ENCODE results near the gene PTPN2. TPM values are rescaled to one million over a fixed set of nuclear protein-coding genes. Genes with fewer than 3 reads are reported as not detected.

PTPN2 gene
- total and polyA plus RNA-seq, 2 of the 4 experiments (the other 2 are of a cell fraction), result 13.2 to 30.6 TPM

DNA sequence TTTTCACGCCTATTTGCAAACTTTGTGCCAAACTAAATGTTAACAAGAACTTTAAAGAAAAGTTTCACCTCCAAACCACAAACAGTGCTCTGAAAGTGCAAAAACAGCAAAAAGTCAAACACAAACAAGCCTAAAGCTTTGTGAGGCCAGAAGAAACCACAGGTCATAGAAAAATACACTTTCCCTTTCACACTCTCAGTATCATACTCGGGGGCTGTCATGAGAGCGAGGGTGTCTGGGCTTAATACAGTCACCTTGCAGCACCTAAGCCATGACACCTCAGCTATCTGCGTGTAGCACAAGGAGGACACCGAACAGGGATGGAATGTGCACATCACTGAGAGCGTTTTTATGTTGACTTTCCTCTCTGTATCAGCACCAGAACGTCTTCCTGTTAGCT, 37.1 kb upstream of the PTPN2 start:
- ATAC-seq (ENCODE audit: low read depth) (no peak), DNase-seq (no peak)
- 69% methylated on average over 2 of the region's 7 CpGs; no CpG with 5 or more reads in 1 of the 2 experiments for WGBS, 2 experiments (ENCODE audit: extremely low coverage in 2 of 2, insufficient read length in 1 of 2)
- no peak overlapping the region for H2BK120ac ChIP-seq (ENCODE audit: low read depth, low read length)
- no peak overlapping the region for H3K14ac ChIP-seq (replicated peaks; ENCODE audit: low read depth, low read length)
- H3K27ac ChIP-seq (ENCODE audit: insufficient read depth, low read length), result no peak overlapping the region
- H3K56ac ChIP-seq (ENCODE audit: extremely low read depth, insufficient read depth, low read length), result no peak overlapping the region
- H3K4me3 ChIP-seq (ENCODE audit: insufficient read depth, low read depth, low read length), result no peak overlapping the region
- H3K79me1 ChIP-seq (ENCODE audit: low read depth in 1 of 2, low read length in 2 of 2), result no peaks in the 10 kb centered on the region
- ChIA-PET CTCF (no interaction called here), POLR2A (ENCODE audit: unreplicated experiment) (no interaction called here)
- dilution Hi-C loops (cut with HindIII; ENCODE audit: low sequenced_read_pairs, unreplicated experiment) (no loop called here), in situ Hi-C loops (cut with MboI; ENCODE audit: low sequenced_read_pairs) (no loop called here), intact Hi-C loops (cut with micrococcal nuclease) (no loop called here)
- H4K20me1 ChIP-seq (ENCODE audit: insufficient read depth, low read length), result no peaks in the 10 kb centered on the region
- H4K5ac ChIP-seq (ENCODE audit: low read depth, low read length), result no peak overlapping the region
- no peak overlapping the region for H3K4ac ChIP-seq (ENCODE audit: low read depth, low read length)
- H3K18ac ChIP-seq (ENCODE audit: low read depth, low read length), result no peak overlapping the region
- H2BK15ac ChIP-seq (ENCODE audit: low read depth, low read length), result no peak overlapping the region
- no peak overlapping the region for H2BK5ac ChIP-seq (ENCODE audit: low read depth, low read length, poor library complexity, severe bottlenecking)
- no TSS peak for BruUV-seq (replicated peaks)
- no peak overlapping the region for H2AK9ac ChIP-seq (replicated peaks; ENCODE audit: low read depth, low read length, poor library complexity)
- no peaks in the 10 kb centered on the region; the same call in 1 of the 2 replicates for H3K27me3 ChIP-seq (ENCODE audit: control insufficient read depth, insufficient read depth, low read length)
- H2AFZ ChIP-seq (replicated peaks; ENCODE audit: low read length, poor library complexity), result no peak overlapping the region
- no peak overlapping the region for H4K91ac ChIP-seq (ENCODE audit: insufficient read depth, low read depth, low read length)
- H3K9me1 ChIP-seq (ENCODE audit: insufficient read depth, low read length), result no peaks in the 10 kb centered on the region
- TF ChIP-seq, protein P1, sequence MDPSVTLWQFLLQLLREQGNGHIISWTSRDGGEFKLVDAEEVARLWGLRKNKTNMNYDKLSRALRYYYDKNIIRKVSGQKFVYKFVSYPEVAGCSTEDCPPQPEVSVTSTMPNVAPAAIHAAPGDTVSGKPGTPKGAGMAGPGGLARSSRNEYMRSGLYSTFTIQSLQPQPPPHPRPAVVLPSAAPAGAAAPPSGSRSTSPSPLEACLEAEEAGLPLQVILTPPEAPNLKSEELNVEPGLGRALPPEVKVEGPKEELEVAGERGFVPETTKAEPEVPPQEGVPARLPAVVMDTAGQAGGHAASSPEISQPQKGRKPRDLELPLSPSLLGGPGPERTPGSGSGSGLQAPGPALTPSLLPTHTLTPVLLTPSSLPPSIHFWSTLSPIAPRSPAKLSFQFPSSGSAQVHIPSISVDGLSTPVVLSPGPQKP (IDR thresholded peaks at IDR 0.05; ENCODE audit: borderline replicate concordance, low read depth, low read length), result no peak
- no peak for TF ChIP-seq MXI1 (IDR thresholded peaks at IDR 0.05; ENCODE audit: borderline replicate concordance, low read depth, low read length)
- no peak for TF ChIP-seq NFE2L2 (IDR thresholded peaks at IDR 0.05; ENCODE audit: low read depth, low read length)
- no peak for TF ChIP-seq BHLHE40 (IDR thresholded peaks at IDR 0.05; ENCODE audit: low read depth, low read length)
- no peak for TF ChIP-seq RFX5 (IDR thresholded peaks at IDR 0.05; ENCODE audit: low read depth, low read length)
- no peak for TF ChIP-seq CEBPB (IDR thresholded peaks at IDR 0.05; ENCODE audit: low read depth, low read length)
- TF ChIP-seq CHD1 (IDR thresholded peaks at IDR 0.05; ENCODE audit: low read depth, low read length), result no peak
- no peak for TF ChIP-seq RCOR1 (IDR thresholded peaks at IDR 0.05; ENCODE audit: insufficient replicate concordance, low read length)
- no peak for TF ChIP-seq POLR2A (IDR thresholded peaks at IDR 0.05; ENCODE audit: low read depth, low read length)
- TF ChIP-seq, protein P2, sequence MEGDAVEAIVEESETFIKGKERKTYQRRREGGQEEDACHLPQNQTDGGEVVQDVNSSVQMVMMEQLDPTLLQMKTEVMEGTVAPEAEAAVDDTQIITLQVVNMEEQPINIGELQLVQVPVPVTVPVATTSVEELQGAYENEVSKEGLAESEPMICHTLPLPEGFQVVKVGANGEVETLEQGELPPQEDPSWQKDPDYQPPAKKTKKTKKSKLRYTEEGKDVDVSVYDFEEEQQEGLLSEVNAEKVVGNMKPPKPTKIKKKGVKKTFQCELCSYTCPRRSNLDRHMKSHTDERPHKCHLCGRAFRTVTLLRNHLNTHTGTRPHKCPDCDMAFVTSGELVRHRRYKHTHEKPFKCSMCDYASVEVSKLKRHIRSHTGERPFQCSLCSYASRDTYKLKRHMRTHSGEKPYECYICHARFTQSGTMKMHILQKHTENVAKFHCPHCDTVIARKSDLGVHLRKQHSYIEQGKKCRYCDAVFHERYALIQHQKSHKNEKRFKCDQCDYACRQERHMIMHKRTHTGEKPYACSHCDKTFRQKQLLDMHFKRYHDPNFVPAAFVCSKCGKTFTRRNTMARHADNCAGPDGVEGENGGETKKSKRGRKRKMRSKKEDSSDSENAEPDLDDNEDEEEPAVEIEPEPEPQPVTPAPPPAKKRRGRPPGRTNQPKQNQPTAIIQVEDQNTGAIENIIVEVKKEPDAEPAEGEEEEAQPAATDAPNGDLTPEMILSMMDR (conservative IDR thresholded peaks at IDR 0.05; ENCODE audit: low read depth, low read length), result no peak
- TF ChIP-seq RAD21 (IDR thresholded peaks at IDR 0.05; ENCODE audit: low read length), result no peak
- no peak for TF ChIP-seq SMC3 (IDR thresholded peaks at IDR 0.05; ENCODE audit: low read depth, low read length)
- TF ChIP-seq, protein P3, sequence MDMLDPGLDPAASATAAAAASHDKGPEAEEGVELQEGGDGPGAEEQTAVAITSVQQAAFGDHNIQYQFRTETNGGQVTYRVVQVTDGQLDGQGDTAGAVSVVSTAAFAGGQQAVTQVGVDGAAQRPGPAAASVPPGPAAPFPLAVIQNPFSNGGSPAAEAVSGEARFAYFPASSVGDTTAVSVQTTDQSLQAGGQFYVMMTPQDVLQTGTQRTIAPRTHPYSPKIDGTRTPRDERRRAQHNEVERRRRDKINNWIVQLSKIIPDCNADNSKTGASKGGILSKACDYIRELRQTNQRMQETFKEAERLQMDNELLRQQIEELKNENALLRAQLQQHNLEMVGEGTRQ (IDR thresholded peaks at IDR 0.05; ENCODE audit: low read depth, low read length), result no peak
- no peak for TF ChIP-seq MAZ (IDR thresholded peaks at IDR 0.05; ENCODE audit: borderline replicate concordance, low read depth, low read length)
- TF ChIP-seq FOS (IDR thresholded peaks at IDR 0.05; ENCODE audit: low read depth, low read length), result no peak
- no peaks in the 10 kb centered on the region for H3K4me1 ChIP-seq (ENCODE audit: control insufficient read depth, insufficient read depth, low read length)
- no peak overlapping the region for H4K8ac ChIP-seq (ENCODE audit: low read depth in 2 of 2, low read length in 2 of 2)
- H3K4me2 ChIP-seq (ENCODE audit: low read depth, low read length), result no peak overlapping the region
- no peak overlapping the region for H2AK5ac ChIP-seq (ENCODE audit: low read depth, low read length)
- no peaks in the 10 kb centered on the region for H3K9me3 ChIP-seq (ENCODE audit: control insufficient read depth, insufficient read depth, low read length)
- H2BK20ac ChIP-seq (ENCODE audit: low read depth, low read length), result no peak overlapping the region
- H3K23ac ChIP-seq (ENCODE audit: low read depth, low read length), result no peak overlapping the region; the same call in 1 of the 2 replicates
- no peaks in the 10 kb centered on the region for H3K36me3 ChIP-seq (ENCODE audit: control insufficient read depth, insufficient read depth, low read length)
- H3K9ac ChIP-seq (ENCODE audit: low read depth, low read length), result no peak overlapping the region
